ENCODE measurements around the gene FKBP8.

Gene FKBP8

DNA sequence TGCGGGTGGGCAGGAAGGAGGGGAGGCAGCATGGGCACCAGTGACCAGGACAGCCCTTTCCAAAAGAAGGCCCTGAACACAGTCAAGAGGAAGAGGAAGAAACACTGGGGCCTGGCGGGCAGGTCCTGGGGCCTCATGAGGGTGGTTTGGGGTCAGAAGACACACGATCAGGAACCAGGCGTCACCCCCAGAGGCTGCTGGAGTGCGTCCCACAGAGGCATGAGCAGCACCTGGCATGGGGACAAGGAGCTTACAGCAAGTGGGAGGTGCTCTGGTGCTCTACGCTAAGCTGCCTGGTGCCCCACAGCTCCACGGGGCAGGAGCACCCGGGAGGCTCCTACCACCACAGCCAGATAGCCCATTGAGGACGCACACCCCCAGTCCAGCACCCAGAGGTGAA, 41.5 kb downstream of the FKBP8 start:
- no peak overlapping the region for H3K4me3 ChIP-seq (ENCODE audit: low read depth, low read length)
- peak; percentile 33 for DNase-seq (ENCODE audit: low read depth)
- TF ChIP-seq, protein P1, sequence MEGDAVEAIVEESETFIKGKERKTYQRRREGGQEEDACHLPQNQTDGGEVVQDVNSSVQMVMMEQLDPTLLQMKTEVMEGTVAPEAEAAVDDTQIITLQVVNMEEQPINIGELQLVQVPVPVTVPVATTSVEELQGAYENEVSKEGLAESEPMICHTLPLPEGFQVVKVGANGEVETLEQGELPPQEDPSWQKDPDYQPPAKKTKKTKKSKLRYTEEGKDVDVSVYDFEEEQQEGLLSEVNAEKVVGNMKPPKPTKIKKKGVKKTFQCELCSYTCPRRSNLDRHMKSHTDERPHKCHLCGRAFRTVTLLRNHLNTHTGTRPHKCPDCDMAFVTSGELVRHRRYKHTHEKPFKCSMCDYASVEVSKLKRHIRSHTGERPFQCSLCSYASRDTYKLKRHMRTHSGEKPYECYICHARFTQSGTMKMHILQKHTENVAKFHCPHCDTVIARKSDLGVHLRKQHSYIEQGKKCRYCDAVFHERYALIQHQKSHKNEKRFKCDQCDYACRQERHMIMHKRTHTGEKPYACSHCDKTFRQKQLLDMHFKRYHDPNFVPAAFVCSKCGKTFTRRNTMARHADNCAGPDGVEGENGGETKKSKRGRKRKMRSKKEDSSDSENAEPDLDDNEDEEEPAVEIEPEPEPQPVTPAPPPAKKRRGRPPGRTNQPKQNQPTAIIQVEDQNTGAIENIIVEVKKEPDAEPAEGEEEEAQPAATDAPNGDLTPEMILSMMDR (IDR thresholded peaks at IDR 0.05; ENCODE audit: low read depth, low read length), result no peak
- TF ChIP-seq, protein P2, sequence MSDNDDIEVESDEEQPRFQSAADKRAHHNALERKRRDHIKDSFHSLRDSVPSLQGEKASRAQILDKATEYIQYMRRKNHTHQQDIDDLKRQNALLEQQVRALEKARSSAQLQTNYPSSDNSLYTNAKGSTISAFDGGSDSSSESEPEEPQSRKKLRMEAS (IDR thresholded peaks at IDR 0.05; ENCODE audit: low read depth, low read length), result no peak
- no peak for TF ChIP-seq POLR2A (IDR thresholded peaks at IDR 0.05; ENCODE audit: extremely low read depth, insufficient read length)
- TF ChIP-seq MYC (IDR thresholded peaks at IDR 0.05; ENCODE audit: low read depth, low read length), result no peak

DNA sequence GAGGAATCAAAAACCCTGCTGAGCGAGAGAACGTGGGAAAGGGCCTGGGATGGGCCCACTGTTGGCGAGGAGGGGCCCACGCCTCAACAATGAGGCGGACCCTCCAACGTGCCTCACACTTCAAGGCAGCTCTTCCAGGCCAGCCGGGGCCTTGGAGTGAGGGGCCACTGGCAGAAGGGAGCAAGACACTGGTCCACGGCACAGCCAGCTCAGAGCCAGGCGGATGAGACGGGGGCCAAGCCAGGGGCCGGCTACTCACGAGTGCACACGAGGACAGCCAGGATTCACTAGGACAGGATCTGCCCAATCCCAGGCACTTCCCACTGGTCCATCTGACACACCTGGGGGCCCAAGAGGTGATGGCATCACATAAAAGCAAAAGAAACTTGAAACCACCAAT, 42.0 kb downstream of the FKBP8 start:
- no peak for TF ChIP-seq POLR2A (IDR thresholded peaks at IDR 0.05; ENCODE audit: extremely low read depth, insufficient read length)
- TF ChIP-seq, protein P1 (IDR thresholded peaks at IDR 0.05; ENCODE audit: low read depth, low read length), result no peak
- TF ChIP-seq, protein P2 (IDR thresholded peaks at IDR 0.05; ENCODE audit: low read depth, low read length), result no peak
- TF ChIP-seq MYC (IDR thresholded peaks at IDR 0.05; ENCODE audit: low read depth, low read length), result no peak
- no peak overlapping the region for H3K4me3 ChIP-seq (ENCODE audit: low read depth, low read length)
- no peak for DNase-seq (ENCODE audit: low read depth)

DNA sequence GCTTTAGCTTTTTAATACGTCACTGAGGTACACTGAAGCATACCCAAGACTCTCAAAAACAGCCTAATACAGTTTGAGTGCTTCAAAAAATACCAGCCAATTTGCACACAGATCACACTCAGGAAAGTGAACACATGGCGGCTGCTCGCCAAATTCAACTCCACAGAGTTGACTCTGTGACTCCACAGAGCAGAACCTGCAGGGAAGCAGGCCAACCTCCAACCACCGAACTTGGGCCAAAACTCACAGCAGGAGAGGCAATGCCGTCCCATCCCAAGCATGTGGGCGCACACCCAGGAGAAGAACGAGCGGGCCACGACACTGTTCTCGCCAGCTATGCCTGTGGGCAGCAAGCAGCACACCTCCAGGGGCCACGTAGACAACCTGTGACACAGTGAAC, 42.6 kb downstream of the FKBP8 start:
- TF ChIP-seq, protein P1 (IDR thresholded peaks at IDR 0.05; ENCODE audit: low read depth, low read length), result no peak
- no peak for TF ChIP-seq POLR2A (IDR thresholded peaks at IDR 0.05; ENCODE audit: extremely low read depth, insufficient read length)
- TF ChIP-seq, protein P2 (IDR thresholded peaks at IDR 0.05; ENCODE audit: low read depth, low read length), result no peak
- TF ChIP-seq MYC (IDR thresholded peaks at IDR 0.05; ENCODE audit: low read depth, low read length), result no peak

DNA sequence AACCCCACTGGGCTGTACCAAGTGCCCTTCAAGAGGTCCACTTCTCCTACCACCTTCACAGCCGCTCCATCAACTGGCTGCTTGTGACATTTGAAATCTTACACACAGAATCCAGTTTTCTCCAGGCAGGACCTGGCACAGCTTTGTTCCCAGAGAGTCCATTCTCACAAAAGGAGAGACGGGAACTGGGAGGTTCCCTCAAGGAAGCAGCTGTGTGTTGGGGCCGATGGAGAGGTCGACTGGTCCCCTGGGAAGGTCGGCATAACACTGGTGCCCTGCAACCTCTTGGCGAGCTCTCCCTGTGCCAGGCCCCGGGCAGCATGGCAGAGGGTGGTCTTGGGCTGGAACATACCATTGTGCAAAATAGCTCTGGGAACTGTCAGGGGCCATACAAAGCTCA, 43.0 kb downstream of the FKBP8 start:
- no peak for DNase-seq (ENCODE audit: low read depth)
- TF ChIP-seq MYC (IDR thresholded peaks at IDR 0.05; ENCODE audit: low read depth, low read length), result no peak
- TF ChIP-seq, protein P1 (IDR thresholded peaks at IDR 0.05; ENCODE audit: low read depth, low read length), result no peak
- TF ChIP-seq, protein P2 (IDR thresholded peaks at IDR 0.05; ENCODE audit: low read depth, low read length), result no peak
- no peak for TF ChIP-seq POLR2A (IDR thresholded peaks at IDR 0.05; ENCODE audit: extremely low read depth, insufficient read length)
- H3K4me3 ChIP-seq (ENCODE audit: low read depth, low read length), result no peak overlapping the region

More for the DNA sequence above, 42.6 kb downstream of the FKBP8 start:
- no peak overlapping the region for H3K4me3 ChIP-seq (ENCODE audit: low read depth, low read length)
- DNase-seq (ENCODE audit: low read depth), result no peak

DNA sequence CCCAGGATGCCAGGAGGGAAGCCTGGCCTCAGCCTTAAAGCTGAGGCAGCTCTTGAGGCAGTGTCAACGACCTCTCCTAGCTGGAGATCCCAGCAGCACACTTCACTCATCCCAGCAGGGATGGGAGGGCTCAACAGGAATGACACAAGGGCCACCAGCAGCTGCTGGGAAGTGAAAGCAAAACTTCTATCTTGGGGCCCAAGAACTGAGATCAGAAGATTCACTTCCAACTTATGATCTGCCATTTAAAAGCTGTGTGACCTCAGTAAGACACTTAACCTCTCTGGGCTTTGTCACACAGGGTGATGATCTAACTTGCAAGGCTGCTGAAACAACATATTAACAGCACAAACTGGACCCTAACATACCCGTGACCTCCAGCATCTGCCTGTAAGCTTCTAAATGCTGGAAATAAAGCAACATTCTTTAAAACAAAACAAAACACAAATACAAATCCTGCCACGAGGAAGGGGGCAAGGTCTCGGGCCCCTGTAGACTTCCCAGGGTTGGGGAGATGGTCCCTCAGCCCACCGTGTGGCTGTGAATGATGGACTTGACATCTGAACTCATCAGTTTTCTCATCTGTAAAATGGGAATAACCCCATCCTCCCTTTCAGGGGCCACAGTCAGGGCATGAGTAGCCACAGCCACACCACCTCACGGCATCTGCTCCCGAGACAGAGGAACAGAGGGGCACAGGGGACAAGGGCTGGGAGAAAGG, 44.2 kb downstream of the FKBP8 start:
- no peak for DNase-seq (ENCODE audit: low read depth)
- TF ChIP-seq MYC (IDR thresholded peaks at IDR 0.05; ENCODE audit: low read depth, low read length) (no peak), POLR2A (IDR thresholded peaks at IDR 0.05; ENCODE audit: extremely low read depth, insufficient read length) (no peak)
- TF ChIP-seq, protein P1 (IDR thresholded peaks at IDR 0.05; ENCODE audit: low read depth, low read length), result no peak
- TF ChIP-seq, protein P2 (IDR thresholded peaks at IDR 0.05; ENCODE audit: low read depth, low read length), result no peak
- no peak overlapping the region for H3K4me3 ChIP-seq (ENCODE audit: low read depth, low read length)
